COR-L47 (cell line): ENCODE results near the gene CHST8.
"Not testable (repeated sequence)": the region's sequence is repeated elsewhere in the genome, so short reads cannot be mapped to it uniquely, and the experiment has no call there.

ENCODE experiments used
- DNase-seq: peaks from one replicate; lab custom pipeline; 2025; lab: John Stamatoyannopoulos, UW

The CHST8 gene

GRCh38 chr19:33811736-33812387, 190.1 kb downstream of the CHST8 start:
- DNase-seq: no peak

DNA sequence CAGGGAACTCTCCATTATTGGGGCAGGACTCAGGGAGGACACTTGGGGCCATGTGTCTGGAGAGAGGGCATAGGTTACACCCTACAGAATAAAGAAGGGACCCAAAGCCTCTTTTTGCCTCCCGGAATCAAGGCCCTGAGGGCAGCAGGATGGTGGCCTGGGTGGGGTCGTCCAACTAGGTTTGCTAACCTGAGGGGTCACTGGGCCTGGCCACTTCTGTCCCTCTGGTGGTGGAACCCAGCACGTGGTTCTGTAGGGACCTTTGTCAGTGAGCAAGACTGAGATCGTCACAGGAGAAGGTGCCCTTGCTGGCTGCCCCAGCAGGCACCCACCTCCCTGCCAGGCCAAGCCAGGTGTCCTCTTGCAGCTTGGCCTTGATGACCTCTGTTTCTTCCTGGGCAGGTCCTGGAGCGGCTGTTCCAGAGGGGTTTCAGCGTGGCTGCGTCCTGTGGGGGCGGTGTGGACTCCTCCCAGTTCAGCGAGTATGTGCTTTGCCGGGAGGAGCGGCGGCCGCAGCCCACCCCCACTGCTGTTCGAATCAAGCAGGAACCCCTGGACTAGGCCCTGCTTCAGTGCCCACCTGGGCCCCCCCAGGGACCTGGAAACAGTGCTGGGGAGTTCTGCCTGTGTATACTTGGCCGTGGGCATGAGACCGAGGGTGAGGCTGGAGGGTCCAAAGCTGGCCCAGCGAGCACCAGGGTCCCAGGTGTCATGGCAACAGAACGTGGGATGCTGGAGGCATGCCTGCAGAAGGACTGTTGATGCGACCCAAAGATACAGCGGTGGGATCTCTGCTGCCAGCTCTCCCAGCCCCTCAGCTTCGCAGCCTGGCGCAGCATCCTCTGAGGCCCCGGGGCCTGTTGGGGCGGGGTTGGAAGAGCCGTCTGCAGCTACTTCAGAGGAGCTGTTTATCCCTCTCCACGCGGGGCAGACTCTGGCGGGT, 190.9 kb downstream of the CHST8 start:
- DNase-seq: no peak

DNA sequence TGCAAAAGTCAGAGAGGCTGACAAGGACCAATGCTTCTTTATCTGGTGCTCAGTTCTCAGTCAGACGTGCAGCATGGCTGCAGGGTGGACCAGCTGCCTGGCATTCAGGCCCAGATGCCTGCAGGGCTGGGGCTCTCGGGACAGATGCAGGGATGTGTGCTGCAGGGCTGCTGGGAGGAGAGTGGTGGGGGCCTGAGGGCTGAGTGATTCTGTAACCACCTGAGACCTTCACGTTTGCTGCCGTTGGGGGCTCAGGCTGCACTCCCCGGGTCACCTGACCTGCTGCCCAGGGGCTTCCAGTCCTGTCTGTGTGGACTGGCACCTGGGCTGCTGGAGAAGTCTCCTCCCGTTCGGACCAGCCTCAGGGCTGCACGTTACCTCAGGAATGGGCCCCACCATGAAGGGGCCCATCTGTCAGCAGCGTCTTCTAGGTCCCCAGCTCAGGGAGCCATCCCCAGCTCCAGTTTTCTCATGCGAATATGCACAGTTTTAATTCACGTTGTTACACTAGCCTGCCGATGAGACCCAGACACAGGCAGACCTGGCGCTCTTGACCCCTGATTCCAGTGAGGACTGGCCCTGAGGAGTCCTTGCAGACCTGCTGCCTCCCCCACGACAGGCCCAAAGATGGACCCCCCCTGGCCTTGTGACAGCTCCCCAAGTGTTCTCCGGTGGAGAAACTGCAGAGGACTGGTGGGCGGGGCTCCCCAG, 191.8 kb downstream of the CHST8 start:
- DNase-seq: no peak

GRCh38 chr19:33814181-33815165, 192.7 kb downstream of the CHST8 start:
- no peak for DNase-seq

- DNase-seq: no peak
Observed at GRCh38 chr19:33815380-33816340, 193.9 kb downstream of the CHST8 start.

DNA sequence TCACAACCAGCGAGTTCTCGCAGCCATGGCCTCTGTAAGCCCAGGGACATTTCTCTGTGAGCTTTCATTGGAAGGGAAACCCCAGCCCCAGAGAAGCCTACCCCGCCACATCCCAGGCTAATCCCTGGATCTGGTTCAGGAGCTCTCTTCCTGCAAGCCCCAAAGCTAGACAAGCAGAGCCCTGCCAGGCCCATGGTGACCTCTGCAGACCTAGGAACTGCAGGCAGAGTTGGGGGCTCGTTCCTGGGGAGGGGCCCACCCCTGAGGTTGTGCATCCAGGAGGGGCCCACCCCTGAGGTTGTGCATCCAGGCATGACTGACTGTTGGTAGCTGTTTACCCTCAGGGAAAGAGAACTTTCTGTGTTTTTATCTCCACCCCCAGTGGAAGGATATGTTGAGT, 196.7 kb downstream of the CHST8 start:
- DNase-seq: no peak

GRCh38 chr19:33819078-33819477, 197.3 kb downstream of the CHST8 start:
- not testable (repeated sequence) for DNase-seq

DNA sequence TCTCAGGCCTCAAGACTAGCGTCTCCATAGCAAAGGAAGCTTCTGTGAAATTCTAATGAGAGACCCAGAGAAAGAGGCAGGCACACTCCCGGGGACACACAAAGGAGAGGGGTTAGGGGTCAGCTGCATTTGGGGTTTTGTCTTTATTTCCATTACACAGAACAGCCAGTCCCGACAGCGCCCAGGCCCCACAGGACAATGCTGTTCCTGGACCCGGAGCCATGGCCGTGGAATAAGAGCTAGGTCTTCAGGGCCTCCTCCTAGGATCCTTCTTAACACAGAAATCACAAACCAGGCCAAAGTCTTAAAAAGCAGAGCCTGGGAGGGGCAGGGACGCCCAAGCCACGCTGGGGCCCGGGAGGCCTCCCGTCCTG, 197.7 kb downstream of the CHST8 start:
- DNase-seq: no peak

DNA sequence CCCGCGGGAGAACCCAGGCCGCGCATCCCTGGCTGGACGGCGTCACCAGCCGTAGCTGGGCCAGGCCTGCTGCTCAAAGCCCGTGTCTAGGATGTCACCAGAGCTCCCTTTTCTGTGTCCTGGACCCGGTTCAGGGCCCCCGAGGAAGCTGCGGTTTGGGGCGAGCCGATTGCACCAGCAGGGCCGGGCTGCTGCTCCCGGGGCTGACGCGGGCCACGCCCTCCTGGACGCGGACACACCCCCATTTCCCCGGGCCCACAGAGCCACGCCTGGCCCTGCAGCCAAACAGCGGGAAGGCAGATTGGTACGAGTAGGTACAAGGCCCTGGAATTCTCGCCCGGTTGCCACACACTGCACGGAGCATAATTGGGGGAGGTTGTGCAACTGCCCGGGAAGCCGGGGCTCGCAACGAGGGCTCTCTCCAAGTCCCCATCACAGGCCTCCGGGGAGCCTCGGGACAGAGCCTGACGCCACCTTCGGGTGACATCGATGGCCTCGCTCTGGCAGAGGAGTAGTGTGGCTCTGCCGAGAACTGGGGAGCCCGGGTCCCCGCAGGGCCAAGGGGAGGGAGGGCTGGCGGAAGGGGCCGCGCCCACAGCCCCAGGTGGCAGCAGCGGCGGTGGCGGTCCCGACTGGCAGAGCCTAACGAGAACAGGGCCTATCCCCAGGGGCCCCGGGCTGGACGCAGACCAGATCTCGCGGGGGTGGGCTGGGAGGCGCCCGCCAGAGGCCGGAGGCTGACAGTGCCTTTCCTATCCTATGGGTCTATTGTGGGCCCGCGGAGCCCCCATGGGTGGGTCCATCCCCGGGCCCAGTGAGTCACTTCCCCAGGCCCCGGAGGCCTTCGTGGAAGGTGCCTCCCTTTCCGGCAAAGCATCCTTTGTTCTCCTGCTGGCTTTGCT, 198.4 kb downstream of the CHST8 start:
- no peak for DNase-seq

DNA sequence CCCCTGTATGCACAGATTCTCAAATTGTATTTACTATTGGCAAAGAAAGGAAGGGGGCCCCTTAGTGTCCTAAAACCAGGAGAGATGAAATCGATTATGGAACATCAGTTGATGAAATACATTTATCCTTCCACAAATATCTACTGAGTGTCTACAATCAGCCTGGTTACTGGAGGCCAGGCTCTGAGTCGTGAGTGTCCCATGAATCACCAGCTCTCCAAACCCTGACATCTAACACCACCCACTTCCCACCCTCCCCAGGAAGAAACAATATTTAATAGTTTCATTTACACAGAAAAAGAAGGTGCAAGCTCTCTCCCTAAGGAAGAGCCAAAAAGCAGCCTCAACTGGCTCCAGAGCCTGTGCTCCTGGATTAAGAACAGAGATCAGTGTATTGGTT, 200.1 kb downstream of the CHST8 start:
- DNase-seq: no peak
